ENCODE data around the gene RFTN2. TPM values are rescaled to one million over a fixed set of nuclear protein-coding genes. Genes with fewer than 3 reads are reported as not detected.
A peak's percentile ranks its signal among the peaks of the same experiment; 100 is the strongest.

Gene RFTN2
- total and polyA plus RNA-seq, 2 of the 13 experiments (the other 11 are each of a cell fraction or from before 2014, with no cell fraction given), result not detected

GRCh38 chr2:197708331-197708730 lies 32.9 kb upstream of the RFTN2 start:
- POLR2A ChIA-PET, result interaction anchor here (1.0 to 1.2 kb wide), 3 partner anchors 34 to 255 kb away, joined by 3 to 5 read pairs (median 3); partner anchors contain the start of genes COQ10B, HSPD1 and HSPE1
- FAIRE-seq, result no peak
- H3K4me2 ChIP-seq (ENCODE audit: low read depth, low read length), result peak overlapping the region; percentile 84
- no peak overlapping the region for H3K27ac ChIP-seq (ENCODE audit: extremely low read length, insufficient read depth, low read length)
- ATAC-seq, result no peak
- WGBS (ENCODE audit: low lambda C conversion rate), result 45% methylated on average over 2 of the region's 2 CpGs
- in situ Hi-C loops (cut with HindIII; ENCODE audit: extremely low pct_ligation_motif_present, low pct_unique_long_range_greater_than_20kb), result loop anchor here (5.0 to 10.0 kb wide), 2 partner anchors 69 to 194 kb away; partner anchors contain the start of gene MOB4
- DNase-seq (ENCODE audit: low spot score), result peak; percentile 44
- no peak overlapping the region for H2AFZ ChIP-seq (ENCODE audit: low read length)
- H3K9me3 ChIP-seq (ENCODE audit: low read length), result no peaks in the 10 kb centered on the region
- BruUV-seq (replicated peaks), result no TSS peak
- CTCF ChIA-PET (ENCODE audit: low intra/inter-chr PET ratio, low total read pairs), result interaction anchor here (1.6 kb wide), 1 partner anchor 70 kb away, joined by 20 read pairs; no protein-coding TSS in a partner anchor
- no peak overlapping the region for H3K9ac ChIP-seq (ENCODE audit: insufficient read depth, low read depth, low read length)
- peaks cover 38% of the 10 kb centered on the region for H3K4me1 ChIP-seq (ENCODE audit: insufficient read depth, low read length)
- H4K20me1 ChIP-seq (ENCODE audit: insufficient read depth, low read length), result peaks cover 22% of the 10 kb centered on the region
- peak overlapping the region in 2 of 3 experiments; percentile 60 to 85; a peak in 1 of 6 replicates for H3K4me3 ChIP-seq (replicated peaks in 1 of 3; ENCODE audit: insufficient read depth in 1 of 3, low read depth in 2 of 3, low read length in 3 of 3)
- intact Hi-C loops (cut with micrococcal nuclease; ENCODE audit: unreplicated experiment), result loop anchor here (5.0 to 10.0 kb wide), 3 partner anchors 256 to 314 kb away; partner anchors contain the start of genes COQ10B and SF3B1
- no peaks in the 10 kb centered on the region; a peak in 1 of 5 replicates for H3K27me3 ChIP-seq (ENCODE audit: control insufficient read depth in 1 of 2, insufficient read depth in 2 of 2, low read length in 2 of 2)
- TF ChIP-seq CREM (IDR thresholded peaks at IDR 0.05) (no peak), CREM (CRISPR knock-in tag; IDR thresholded peaks at IDR 0.05) (no peak), HOXD1 (CRISPR knock-in tag; IDR thresholded peaks at IDR 0.05) (no peak), TCF7 (IDR thresholded peaks at IDR 0.05; ENCODE audit: low read depth) (no peak), ZNF713 (CRISPR knock-in tag; IDR thresholded peaks at IDR 0.05) (no peak), ZSCAN31 (CRISPR knock-in tag; IDR thresholded peaks at IDR 0.05; ENCODE audit: low read depth) (no peak), FOSL2 (CRISPR knock-in tag; IDR thresholded peaks at IDR 0.05) (0 out of 2 replicates have a peak, but pooled peaks have one; percentile 10), ZNF432 (CRISPR knock-in tag; IDR thresholded peaks at IDR 0.05; ENCODE audit: borderline replicate concordance) (no peak), ZSCAN5A (CRISPR knock-in tag; IDR thresholded peaks at IDR 0.05; ENCODE audit: borderline replicate concordance) (no peak), ATF4 (CRISPR knock-in tag; IDR thresholded peaks at IDR 0.05) (peak in 1 of 2 experiments; percentile 57; a peak in 2 of 4 replicates), CEBPB (IDR thresholded peaks at IDR 0.05; ENCODE audit: borderline replicate concordance, low read depth, low read length) (peak; percentile 66; the same call in 1 of the 2 replicates), SNAPC2 (CRISPR knock-in tag; IDR thresholded peaks at IDR 0.05) (no peak), SUZ12 (IDR thresholded peaks at IDR 0.05; ENCODE audit: low read depth, low read length) (no peak), HNF4A (CRISPR knock-in tag; IDR thresholded peaks at IDR 0.05) (peak; percentile 25; the same call in 1 of the 2 replicates), KDM5A (IDR thresholded peaks at IDR 0.05; ENCODE audit: borderline replicate concordance, low read length) (no peak), MAX (IDR thresholded peaks at IDR 0.05) (no peak), PHF8 (CRISPR knock-in tag; IDR thresholded peaks at IDR 0.05) (no peak), ZNF207 (IDR thresholded peaks at IDR 0.05; ENCODE audit: borderline replicate concordance) (no peak), ZNF383 (CRISPR knock-in tag; IDR thresholded peaks at IDR 0.05; ENCODE audit: borderline replicate concordance) (no peak)
- peaks cover 41% of the 10 kb centered on the region for H3K79me2 ChIP-seq (ENCODE audit: insufficient read depth, low read length)
- peaks cover 0 to 7% of the 10 kb centered on the region in 2 experiments; a peak in 2 of 5 replicates for H3K36me3 ChIP-seq (replicated peaks in 1 of 2; ENCODE audit: control insufficient read depth in 1 of 2, insufficient read depth in 2 of 2, low read length in 2 of 2)

Data from HepG2 (cell line).